IMR-90 (cell line): ENCODE measurements around the gene PDGFC. TPM values are rescaled to one million over a fixed set of nuclear protein-coding genes. Genes with fewer than 3 reads are reported as not detected.

ENCODE experiments used
- ATAC-seq: fragments of 200-7000 bp; cut with Tn5 transposase; 2 replicates; pipeline ENCODE4 v1.9.1; 2020; ENCODE audit warnings: low read depth, mild to moderate bottlenecking, moderate library complexity
- BruUV-seq: library from RNA; stranded (reverse); fragments of 400-500 nt; replicated peaks from 2 replicates; lab custom pipeline; 2021; lab: Mats Ljungman, UMichigan
- CTCF ChIA-PET: fragments of 300-600 bp; formaldehyde crosslinking; extraction: SDS; loops from one replicate; lab custom pipeline; 2021; ENCODE audit warnings: antibody characterized with exemption; lab: Yijun Ruan, JAX
- POLR2A ChIA-PET: fragments of 300-600 bp; sonication (Branson Sonifier 250); formaldehyde crosslinking; loops from one replicate; lab custom pipeline; 2022; ENCODE audit warnings: antibody characterized with exemption; ENCODE audit not compliant: unreplicated experiment; lab: Charles Lee
- DNase-seq: peaks from one replicate; pipeline ENCODE4 v3.0.0; 2013
- H2AFZ ChIP-seq: replicated peaks from 2 replicates; pipeline ENCODE3; 2013; ENCODE audit warnings: low read length, mild to moderate bottlenecking; ENCODE audit not compliant: poor library complexity
- H2AK5ac ChIP-seq: 2 replicates; pipeline ENCODE4 v1.6.1; 2013; ENCODE audit warnings: low read depth, low read length, inconsistent platforms
- H2AK9ac ChIP-seq: replicated peaks from 2 replicates; pipeline ENCODE3; 2013; ENCODE audit warnings: mild to moderate bottlenecking, low read depth, low read length, moderate library complexity; ENCODE audit not compliant: poor library complexity
- H2BK120ac ChIP-seq: 2 replicates; pipeline ENCODE4 v1.6.1; 2013; ENCODE audit warnings: low read depth, low read length, inconsistent platforms
- H2BK15ac ChIP-seq: 3 replicates; pipeline ENCODE4 v1.6.1; 2013; ENCODE audit warnings: low read depth, low read length, inconsistent platforms
- H2BK20ac ChIP-seq: 2 replicates; pipeline ENCODE4 v1.6.1; 2013; ENCODE audit warnings: low read depth, mild to moderate bottlenecking, inconsistent platforms, low read length, moderate library complexity
- H2BK5ac ChIP-seq: 2 replicates; pipeline ENCODE4 v1.6.1; 2013; ENCODE audit warnings: mild to moderate bottlenecking, low read depth, low read length, inconsistent platforms; ENCODE audit not compliant: poor library complexity, severe bottlenecking
- H3K14ac ChIP-seq: replicated peaks from 2 replicates; pipeline ENCODE4 v1.6.1; 2013; ENCODE audit warnings: low read depth, low read length, inconsistent platforms
- H3K18ac ChIP-seq: 2 replicates; pipeline ENCODE4 v1.6.1; 2013; ENCODE audit warnings: low read depth, low read length, control low read depth
- H3K23ac ChIP-seq: 2 replicates; pipeline ENCODE4 v1.6.1; 2013; ENCODE audit warnings: low read depth, low read length, inconsistent platforms
- H3K27ac ChIP-seq: 2 replicates; pipeline ENCODE4 v1.5.1; 2013; ENCODE audit warnings: mild to moderate bottlenecking, control low read depth, low read length; ENCODE audit not compliant: insufficient read depth
- H3K27me3 ChIP-seq: 2 replicates; pipeline ENCODE4 v1.6.1; 2013; ENCODE audit warnings: low read length; ENCODE audit not compliant: control insufficient read depth, insufficient read depth
- H3K36me3 ChIP-seq: 2 replicates; pipeline ENCODE4 v1.6.1; 2013; ENCODE audit warnings: low read length, mixed read lengths; ENCODE audit not compliant: control insufficient read depth, insufficient read depth
- H3K4ac ChIP-seq: 2 replicates; pipeline ENCODE4 v1.6.1; 2013; ENCODE audit warnings: low read depth, low read length, inconsistent platforms
- H3K4me1 ChIP-seq: 2 replicates; pipeline ENCODE4 v1.6.1; 2013; ENCODE audit warnings: low read length, mixed read lengths; ENCODE audit not compliant: control insufficient read depth, insufficient read depth
- H3K4me2 ChIP-seq: 2 replicates; pipeline ENCODE4 v1.6.1; 2013; ENCODE audit warnings: low read depth, mild to moderate bottlenecking, control low read depth, low read length, moderate library complexity
- H3K4me3 ChIP-seq: 2 replicates; pipeline ENCODE4 v1.5.1; 2013; ENCODE audit warnings: low read depth, mild to moderate bottlenecking, control low read depth, low read length, moderate library complexity; ENCODE audit not compliant: insufficient read depth
- H3K56ac ChIP-seq: 2 replicates; pipeline ENCODE4 v1.6.1; 2013; ENCODE audit warnings: low read length, inconsistent platforms; ENCODE audit not compliant: insufficient read depth; ENCODE audit errors: extremely low read depth
- H3K79me1 ChIP-seq, 2 experiments: 2 replicates each; pipeline ENCODE4 v1.6.1; 2013; ENCODE audit warnings: low read length in 2 of 2, inconsistent platforms in 1 of 2, low read depth in 1 of 2
- H3K9ac ChIP-seq: 2 replicates; pipeline ENCODE4 v1.6.1; 2013; ENCODE audit warnings: low read depth, low read length, control low read depth
- H3K9me1 ChIP-seq: 2 replicates; pipeline ENCODE4 v1.6.1; 2013; ENCODE audit warnings: low read length, inconsistent platforms; ENCODE audit not compliant: insufficient read depth
- H3K9me3 ChIP-seq: 2 replicates; pipeline ENCODE4 v1.6.1; 2013; ENCODE audit warnings: low read length; ENCODE audit not compliant: control insufficient read depth, insufficient read depth
- H4K20me1 ChIP-seq: 2 replicates; pipeline ENCODE4 v1.6.1; 2013; ENCODE audit warnings: low read length, inconsistent platforms; ENCODE audit not compliant: insufficient read depth
- H4K5ac ChIP-seq: 2 replicates; pipeline ENCODE4 v1.6.1; 2013; ENCODE audit warnings: mild to moderate bottlenecking, low read depth, low read length, control low read depth
- H4K8ac ChIP-seq, 2 experiments: 2 replicates each; pipeline ENCODE4 v1.6.1; 2013; ENCODE audit warnings: low read depth in 2 of 2, low read length in 2 of 2, control low read depth in 1 of 2, inconsistent platforms in 1 of 2
- H4K91ac ChIP-seq: 2 replicates; pipeline ENCODE4 v1.6.1; 2013; ENCODE audit warnings: low read depth, low read length, inconsistent platforms; ENCODE audit not compliant: insufficient read depth
- BHLHE40 ChIP-seq: fragments of 150-350 bp; IDR thresholded peaks from 2 replicates; pipeline ENCODE4 v1.6.1; 2016; ENCODE audit warnings: mild to moderate bottlenecking, low read depth, low read length
- MAFK ChIP-seq: IDR thresholded peaks from 2 replicates; pipeline ENCODE4 v1.6.1; 2012; ENCODE audit warnings: low read depth, low read length, improper control_type of control experiment
- MAZ ChIP-seq: IDR thresholded peaks from 2 replicates; pipeline ENCODE4 v1.6.1; 2012; ENCODE audit warnings: low read depth, mild to moderate bottlenecking, low read length, improper control_type of control experiment, moderate library complexity, borderline replicate concordance
- MXI1 ChIP-seq: IDR thresholded peaks from 2 replicates; pipeline ENCODE4 v1.6.1; 2012; ENCODE audit warnings: low read depth, mild to moderate bottlenecking, low read length, moderate library complexity, borderline replicate concordance
- NFE2L2 ChIP-seq: fragments of 150-350 bp; IDR thresholded peaks from 2 replicates; pipeline ENCODE4 v1.6.1; 2016; ENCODE audit warnings: low read depth, mild to moderate bottlenecking, low read length
- POLR2A ChIP-seq: IDR thresholded peaks from 2 replicates; pipeline ENCODE4 v1.6.1; 2012; ENCODE audit warnings: mild to moderate bottlenecking, low read depth, low read length
- RAD21 ChIP-seq: IDR thresholded peaks from 2 replicates; pipeline ENCODE4 v1.6.1; 2012; ENCODE audit warnings: low read length, improper control_type of control experiment
- RCOR1 ChIP-seq: IDR thresholded peaks from 2 replicates; pipeline ENCODE4 v1.6.1; 2012; ENCODE audit warnings: mild to moderate bottlenecking, low read length, improper control_type of control experiment; ENCODE audit not compliant: insufficient replicate concordance
- RFX5 ChIP-seq: IDR thresholded peaks from 2 replicates; pipeline ENCODE4 v1.8.0; 2012; ENCODE audit warnings: low read depth, mild to moderate bottlenecking, low read length, moderate library complexity
- WGBS, 2 experiments: methylation state at CpG; one replicate each; pipeline versions ENCODE4 v1.1.5 to v1.1.7; 2013; ENCODE audit warnings: missing lambda C conversion rate in 2 of 2; ENCODE audit not compliant: insufficient read length in 1 of 2; ENCODE audit errors: extremely low coverage in 2 of 2; 5-methylcytosine and 5-hydroxymethylcytosine counted together
- dilution Hi-C: fragments of 300-500 bp; cut with HindIII; formaldehyde crosslinking; loops from one replicate; pipeline ENCODE4 v1.14.3; 2018; ENCODE audit warnings: low sequenced_read_pairs; ENCODE audit not compliant: unreplicated experiment
- in situ Hi-C: fragments of 300-500 bp; cut with MboI; formaldehyde crosslinking; loops from 3 replicates; pipeline ENCODE4 v1.14.3; 2019; ENCODE audit warnings: low sequenced_read_pairs, inconsistent platforms, mixed read lengths
- intact Hi-C: fragments of 100-400 bp; cut with micrococcal nuclease; formaldehyde crosslinking; loops from 2 replicates; pipeline ENCODE4 v1.10.0; 2022
- polyA plus RNA-seq, 3 experiments: library from polyadenylated mRNA; depleted of rRNA; stranded (reverse); fragments of >200 nt; gene quantifications; 2 replicates each; pipeline ENCODE4 v1.2.3, GENCODE V29; 2012; ENCODE audit warnings: low replicate concordance in 1 of 3
- total RNA-seq: library from RNA; depleted of rRNA; stranded (reverse); fragments of >200 nt; gene quantifications from 2 replicates; pipeline ENCODE4 v1.2.3, GENCODE V29; 2012
- TF ChIP-seq, protein P1 (sequence below): conservative IDR thresholded peaks from 2 replicates; pipeline ENCODE4 v1.5.1; 2012; ENCODE audit warnings: mild to moderate bottlenecking, low read depth, low read length, improper control_type of control experiment
- TF ChIP-seq, protein P2 (sequence below): fragments of 150-350 bp; IDR thresholded peaks from 2 replicates; pipeline ENCODE4 v1.6.1; 2017; ENCODE audit warnings: mild to moderate bottlenecking, antibody characterized with exemption, low read length, low read depth

Gene PDGFC
- total and polyA plus RNA-seq, 2 of the 4 experiments (the other 2 are of a cell fraction) = 19.8 to 90.7 TPM

DNA sequence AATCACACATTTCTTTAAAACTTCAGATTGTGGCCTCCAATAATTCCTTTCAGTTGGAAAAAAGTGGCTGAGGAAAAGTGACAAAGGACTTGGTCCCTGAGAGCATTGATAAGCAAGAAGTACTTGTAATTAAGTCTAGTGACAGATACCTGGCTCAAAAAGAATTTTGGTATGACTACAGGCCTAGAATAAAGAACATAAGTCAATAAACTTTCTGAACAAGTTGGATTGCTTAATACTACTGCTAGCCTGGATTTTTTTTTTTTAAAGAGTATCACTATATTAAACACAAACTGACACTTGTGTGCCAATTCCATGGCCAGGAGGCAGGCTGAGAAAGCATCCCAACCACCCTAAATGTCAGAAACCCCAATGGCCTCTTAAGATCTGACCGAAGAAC lies 49.3 kb upstream of the PDGFC start:
- no TSS peak for BruUV-seq
- Histone ChIP-seq H4K8ac (no peak overlapping the region), H3K79me1 (no peaks in the 10 kb centered on the region), H2BK120ac (no peak overlapping the region), H3K56ac (no peak overlapping the region), H3K18ac (no peak overlapping the region), H3K4me2 (no peak overlapping the region), H2AFZ (no peak overlapping the region), H3K36me3 (no peaks in the 10 kb centered on the region), H3K9me1 (no peaks in the 10 kb centered on the region), H3K4me1 (no peaks in the 10 kb centered on the region), H3K4me3 (no peak overlapping the region), H2BK20ac (no peak overlapping the region), H2AK5ac (no peak overlapping the region), H3K27me3 (no peaks in the 10 kb centered on the region), H3K9ac (no peak overlapping the region), H4K91ac (no peak overlapping the region), H3K9me3 (no peaks in the 10 kb centered on the region), H2BK15ac (no peak overlapping the region), H4K20me1 (no peaks in the 10 kb centered on the region), H3K4ac (no peak overlapping the region), H4K5ac (no peak overlapping the region), H2AK9ac (no peak overlapping the region), H3K14ac (no peak overlapping the region), H2BK5ac (no peak overlapping the region), H3K27ac (no peak overlapping the region), H3K23ac (no peak overlapping the region)
- ATAC-seq (no peak), DNase-seq (no peak)
- no CpG with 5 or more reads among the region's 1 CpG for WGBS, 2 experiments
- in situ Hi-C loops = no loop called here
- CTCF ChIA-PET = no interaction called here
- POLR2A ChIA-PET = no interaction called here
- intact Hi-C loops = no loop called here
- dilution Hi-C loops = no loop called here
- TF ChIP-seq BHLHE40 = no peak
- no peak for TF ChIP-seq RCOR1
- no peak for TF ChIP-seq MXI1
- TF ChIP-seq MAZ = no peak
- TF ChIP-seq, protein P1, sequence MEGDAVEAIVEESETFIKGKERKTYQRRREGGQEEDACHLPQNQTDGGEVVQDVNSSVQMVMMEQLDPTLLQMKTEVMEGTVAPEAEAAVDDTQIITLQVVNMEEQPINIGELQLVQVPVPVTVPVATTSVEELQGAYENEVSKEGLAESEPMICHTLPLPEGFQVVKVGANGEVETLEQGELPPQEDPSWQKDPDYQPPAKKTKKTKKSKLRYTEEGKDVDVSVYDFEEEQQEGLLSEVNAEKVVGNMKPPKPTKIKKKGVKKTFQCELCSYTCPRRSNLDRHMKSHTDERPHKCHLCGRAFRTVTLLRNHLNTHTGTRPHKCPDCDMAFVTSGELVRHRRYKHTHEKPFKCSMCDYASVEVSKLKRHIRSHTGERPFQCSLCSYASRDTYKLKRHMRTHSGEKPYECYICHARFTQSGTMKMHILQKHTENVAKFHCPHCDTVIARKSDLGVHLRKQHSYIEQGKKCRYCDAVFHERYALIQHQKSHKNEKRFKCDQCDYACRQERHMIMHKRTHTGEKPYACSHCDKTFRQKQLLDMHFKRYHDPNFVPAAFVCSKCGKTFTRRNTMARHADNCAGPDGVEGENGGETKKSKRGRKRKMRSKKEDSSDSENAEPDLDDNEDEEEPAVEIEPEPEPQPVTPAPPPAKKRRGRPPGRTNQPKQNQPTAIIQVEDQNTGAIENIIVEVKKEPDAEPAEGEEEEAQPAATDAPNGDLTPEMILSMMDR = no peak
- no peak for TF ChIP-seq RAD21
- TF ChIP-seq NFE2L2 = no peak
- no peak for TF ChIP-seq RFX5
- TF ChIP-seq MAFK = no peak
- TF ChIP-seq POLR2A = no peak
- TF ChIP-seq, protein P2, sequence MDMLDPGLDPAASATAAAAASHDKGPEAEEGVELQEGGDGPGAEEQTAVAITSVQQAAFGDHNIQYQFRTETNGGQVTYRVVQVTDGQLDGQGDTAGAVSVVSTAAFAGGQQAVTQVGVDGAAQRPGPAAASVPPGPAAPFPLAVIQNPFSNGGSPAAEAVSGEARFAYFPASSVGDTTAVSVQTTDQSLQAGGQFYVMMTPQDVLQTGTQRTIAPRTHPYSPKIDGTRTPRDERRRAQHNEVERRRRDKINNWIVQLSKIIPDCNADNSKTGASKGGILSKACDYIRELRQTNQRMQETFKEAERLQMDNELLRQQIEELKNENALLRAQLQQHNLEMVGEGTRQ = no peak
